Ovary (tissue), 9 donors: ENCODE results near the gene TCF4. TPM values are rescaled to one million over a fixed set of nuclear protein-coding genes. Genes with fewer than 3 reads are reported as not detected.

Experiments
- DNase-seq, 5 donors: peaks; one replicate each; pipeline ENCODE4 v3.0.0-alpha.2; 2019 to 2020
- H3K27ac ChIP-seq, 2 donors: fragments of 200-600 bp; one replicate each; pipeline versions ENCODE4 v1.5.1 to v1.8.0; 2019 to 2022
- H3K27me3 ChIP-seq: fragments of 200-600 bp; one replicate; pipeline ENCODE4 v1.8.0; 2022
- H3K36me3 ChIP-seq: fragments of 200-600 bp; sonication (generic); one replicate; pipeline ENCODE4 v1.5.1; 2019
- H3K4me1 ChIP-seq: one replicate; pipeline ENCODE4 v1.8.1; 2013; ENCODE audit warnings: mild to moderate bottlenecking, moderate library complexity; ENCODE audit not compliant: insufficient read depth
- H3K4me3 ChIP-seq: fragments of 200-600 bp; sonication (generic); one replicate; pipeline ENCODE4 v1.5.1; 2017
- H3K9me3 ChIP-seq, 2 donors: fragments of 200-600 bp in 1 of 2; sonication (generic) in 1 of 2; one replicate each; pipeline versions ENCODE4 v1.5.1 to v1.8.1; 2013 to 2019; ENCODE audit warnings: mild to moderate bottlenecking in 1 of 2, moderate library complexity in 1 of 2
- CTCF ChIP-seq, 3 donors: fragments of 450-650 bp in 2 of 3; fragments of 200-600 bp in 1 of 3; IDR thresholded peaks; one replicate each; pipeline versions ENCODE4 v1.5.1 to v1.8.0; 2016 to 2022; ENCODE audit warnings: antibody characterized with exemption in 3 of 3, mild to moderate bottlenecking in 1 of 3
- EP300 ChIP-seq: sonication (generic); formaldehyde crosslinking; IDR thresholded peaks from one replicate; pipeline ENCODE4 v1.6.1; 2017; ENCODE audit warnings: antibody characterized with exemption
- POLR2A ChIP-seq: fragments of 450-650 bp; IDR thresholded peaks from one replicate; pipeline ENCODE4 v1.6.1; 2017; ENCODE audit warnings: antibody characterized with exemption, mild to moderate bottlenecking, moderate library complexity
- WGBS, 3 donors: extraction: QIAGEN DNeasy Blood & Tissue Kit in 1 of 3; methylation state at CpG; one replicate each; pipeline versions ENCODE4 v1.1.5 to v1.1.7; 2013 to 2017; 5-methylcytosine and 5-hydroxymethylcytosine counted together
- intact Hi-C, 4 donors: fragments of 100-400 bp; cut with DNase I; formaldehyde crosslinking; loops; one replicate each; pipeline versions ENCODE4 v1.11.0 to v1.15.1; 2022 to 2023
- polyA plus RNA-seq, 2 donors: library from polyadenylated mRNA; stranded (reverse); fragments of 200-250 nt in 1 of 2; fragments of 350-450 nt in 1 of 2; fragmentation: Illumina TruSeq in 1 of 2; extraction: RNeasy Lipid Tissue Mini Kit (QIAGEN cat#74804) in 1 of 2; gene quantifications; one replicate each; pipeline ENCODE4 v1.2.3, GENCODE V29; 2013 to 2014
- total RNA-seq, 7 donors: library from RNA; depleted of rRNA in 2 of 7; stranded (reverse); fragments of >200 nt in 2 of 7; fragmentation: NEBNext Ultra II Directional in 3 of 7; extraction: Animal tissue kit (Norgen Biotek cat#: 25700) in 3 of 7; gene quantifications; one replicate each; pipeline versions ENCODE4 v1.1.0 to v1.2.4, GENCODE V29; 2016 to 2023
- donor health status: DM: no; HTN: no; CAD: no; lungs with moderate emphysema.
- donor health status: DM: no; HTN: no; CAD: no.
- donor health status: Bipolar disorder and iron deficiency.
- donor health status: DM: yes; HTN: yes; CAD: no.
- donor health status: DM: no; HTN: no; CAD: no.
- donor health status: DM: yes; HTN: yes; CAD: no.

The TCF4 gene
- total and polyA plus RNA-seq, 9 donors, result 36.5 to 131 (median 112) TPM

- TF ChIP-seq CTCF (IDR thresholded peaks at IDR 0.05) (no peak), EP300 (no peak), POLR2A (no peak)
- no peak for DNase-seq
- H3K27me3 ChIP-seq, result no peaks in the 10 kb centered on the region
- intact Hi-C loops, result no loop called here
- H3K27ac ChIP-seq, result no peak overlapping the region
- H3K4me3 ChIP-seq, result no peak overlapping the region
- H3K9me3 ChIP-seq, result no peaks in the 10 kb centered on the region
- 70 to 75% (median 74%) methylated on average over 4 of the region's 4 CpGs for WGBS, 3 donors
- H3K4me1 ChIP-seq, result no peaks in the 10 kb centered on the region
- no peaks in the 10 kb centered on the region for H3K36me3 ChIP-seq
These were observed 4.6 kb upstream of the TCF4 start for GRCh38 chr18:55592572-55592971.

- DNase-seq, result no peak
- Histone ChIP-seq H3K4me3 (no peak overlapping the region), H3K36me3 (no peaks in the 10 kb centered on the region), H3K27me3 (no peaks in the 10 kb centered on the region), H3K27ac (no peak overlapping the region), H3K4me1 (no peaks in the 10 kb centered on the region), H3K9me3 (no peaks in the 10 kb centered on the region)
- WGBS, 3 donors, result 88 to 100% (median 92%) methylated on average over 1 of the region's 1 CpG
- no peak for TF ChIP-seq CTCF (IDR thresholded peaks at IDR 0.05)
- TF ChIP-seq EP300, result no peak
- TF ChIP-seq POLR2A, result no peak
- intact Hi-C loops, result no loop called here
These were observed 4.1 kb upstream of the TCF4 start for GRCh38 chr18:55592106-55592505.

GRCh38 chr18:55589625-55590291 is 1.8 kb upstream of the TCF4 start:
- no peaks in the 10 kb centered on the region for H3K36me3 ChIP-seq
- H3K27me3 ChIP-seq, result no peaks in the 10 kb centered on the region
- 1 to 2% (median 2%) methylated on average over 37 of the region's 37 CpGs for WGBS, 3 donors
- H3K27ac ChIP-seq, result peak overlapping the region; percentile 16 to 79
- no peaks in the 10 kb centered on the region for H3K4me1 ChIP-seq
- TF ChIP-seq CTCF (IDR thresholded peaks at IDR 0.05) (no peak), POLR2A (peak; percentile 42), EP300 (no peak)
- H3K9me3 ChIP-seq, result no peaks in the 10 kb centered on the region
- DNase-seq, result peak; percentile 97 to 99 (median 97)
- peak overlapping the region; percentile 42 for H3K4me3 ChIP-seq
- intact Hi-C loops, result loop anchor here (2.0 to 10.0 kb wide), 5 partner anchors 165 to 345 kb away; no protein-coding TSS in a partner anchor

- H3K27me3 ChIP-seq, result no peaks in the 10 kb centered on the region
- DNase-seq, result no peak
- 1% methylated on average over 12 of the region's 12 CpGs for WGBS, 3 donors
- no peaks in the 10 kb centered on the region for H3K4me1 ChIP-seq
- TF ChIP-seq EP300, result no peak
- TF ChIP-seq POLR2A, result no peak
- TF ChIP-seq CTCF (IDR thresholded peaks at IDR 0.05), result no peak
- H3K36me3 ChIP-seq, result no peaks in the 10 kb centered on the region
- intact Hi-C loops, result loop anchor here (2.0 to 10.0 kb wide), 5 partner anchors 164 to 344 kb away; no protein-coding TSS in a partner anchor
- H3K27ac ChIP-seq, result peak overlapping the region in 1 of 2 donors; percentile 79
- no peaks in the 10 kb centered on the region for H3K9me3 ChIP-seq
- H3K4me3 ChIP-seq, result peak overlapping the region; percentile 42
These were observed 1.0 kb upstream of the TCF4 start for GRCh38 chr18:55588870-55589595.
